Stomach (tissue), 9 donors: ENCODE results near the gene NCOA6. TPM values are rescaled to one million over a fixed set of nuclear protein-coding genes. Genes with fewer than 3 reads are reported as not detected.

Experiments used
- DNase-seq, 2 donors: peaks; one replicate each; pipeline versions ENCODE4 v3.0.0 to v3.0.0-alpha.2; 2013 to 2019
- H3K27ac ChIP-seq, 5 donors: fragments of 200-600 bp in 4 of 5; sonication (generic) in 4 of 5; one replicate each; pipeline ENCODE4 v1.5.1; 2013 to 2019; ENCODE audit warnings: mild to moderate bottlenecking in 1 of 5, moderate library complexity in 1 of 5
- H3K27me3 ChIP-seq, 3 donors: fragments of 200-600 bp; sonication (generic); one replicate each; pipeline ENCODE4 v1.5.1; 2017 to 2019; ENCODE audit warnings: mixed run types in 1 of 3
- H3K36me3 ChIP-seq, 4 donors: fragments of 200-600 bp; sonication (generic); 1 replicate in 3 of 4; 2 replicates in 1 of 4; pipeline ENCODE4 v1.5.1; 2016 to 2019
- H3K4me1 ChIP-seq, 4 donors: fragments of 200-600 bp; sonication (generic); one replicate each; pipeline ENCODE4 v1.5.1; 2016 to 2019
- H3K4me3 ChIP-seq, 4 donors: fragments of 200-600 bp; sonication (generic) in 3 of 4; one replicate each; pipeline ENCODE4 v1.5.1; 2016 to 2019; ENCODE audit warnings: mild to moderate bottlenecking in 1 of 4
- H3K9me3 ChIP-seq, 4 donors: fragments of 200-600 bp; sonication (generic); one replicate each; pipeline ENCODE4 v1.5.1; 2016 to 2019
- CTCF ChIP-seq, 7 experiments: fragments of 450-650 bp in 4 of 7; fragments of 200-600 bp in 3 of 7; sonication (generic) in 3 of 7; IDR thresholded peaks; one replicate each; pipeline ENCODE4 v1.5.1; 2016 to 2019; ENCODE audit warnings: antibody characterized with exemption in 7 of 7, control low read depth in 2 of 7, mild to moderate bottlenecking in 1 of 7
- EP300 ChIP-seq: sonication (generic); formaldehyde crosslinking; IDR thresholded peaks from one replicate; pipeline ENCODE4 v1.6.1; 2017; ENCODE audit warnings: antibody characterized with exemption
- POLR2A ChIP-seq, 4 donors: fragments of 450-650 bp; IDR thresholded peaks; one replicate each; pipeline ENCODE4 v1.6.1; 2016; ENCODE audit warnings: antibody characterized with exemption in 4 of 4, control low read depth in 2 of 4, mild to moderate bottlenecking in 1 of 4, moderate library complexity in 1 of 4
- POLR2AphosphoS5 ChIP-seq, 3 donors: sonication (generic); formaldehyde crosslinking; IDR thresholded peaks; one replicate each; pipeline ENCODE4 v1.6.1; 2016; ENCODE audit warnings: antibody characterized with exemption in 3 of 3
- WGBS, 5 donors: extraction: QIAGEN DNeasy Blood & Tissue Kit in 3 of 5; methylation state at CpG; one replicate each; pipeline versions ENCODE4 v1.1.5 to v1.1.7; 2013 to 2018; 5-methylcytosine and 5-hydroxymethylcytosine counted together
- intact Hi-C: fragments of 100-400 bp; cut with DNase I; formaldehyde crosslinking; loops from one replicate; pipeline ENCODE4 v1.15.1; 2023; ENCODE audit warnings: low total_unique reads
- polyA plus RNA-seq, 3 donors: library from polyadenylated mRNA; stranded (reverse); fragments of 200-250 nt; gene quantifications; one replicate each; pipeline ENCODE4 v1.2.3, GENCODE V29; 2013
- total RNA-seq, 5 donors: library from RNA; depleted of rRNA; stranded (reverse); fragments of >200 nt; gene quantifications; one replicate each; pipeline versions ENCODE4 v1.1.0 to v1.2.3, GENCODE V29; 2014 to 2016
- donor health status: healthy with polysubstance abuse.
- donor health status: Bipolar disorder and iron deficiency.
- donor health status: healthy.

NCOA6 gene
- total and polyA plus RNA-seq, 8 donors = 9.7 to 63.8 (median 20.7) TPM

- H3K36me3 ChIP-seq = peaks cover 21 to 88% (median 75%) of the 10 kb centered on the region in 4 donors
- 91 to 96% (median 95%) methylated on average over 8 of the region's 8 CpGs for WGBS, 5 donors
Observed at GRCh38 chr20:34776177-34776576, 49.3 kb downstream of the NCOA6 start.

DNA sequence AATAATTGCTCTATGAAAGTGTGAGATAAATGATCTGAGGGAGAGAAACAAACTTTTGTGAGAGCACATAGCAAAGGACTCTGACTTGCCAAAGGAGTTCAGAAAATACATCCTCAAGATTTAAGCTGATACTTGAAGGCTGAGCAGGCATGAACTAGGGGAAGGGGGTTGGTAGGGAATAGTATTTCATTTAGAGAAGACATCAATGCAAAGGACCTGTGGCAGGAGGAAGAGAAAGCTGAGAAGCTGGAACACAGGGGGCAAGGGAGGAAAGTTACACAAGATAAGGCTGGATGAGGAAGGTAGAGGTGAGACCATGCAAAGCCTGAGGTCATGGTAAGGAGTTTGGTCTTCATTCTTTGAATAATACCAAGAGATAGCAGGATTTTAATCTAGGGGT lies 50.6 kb downstream of the NCOA6 start:
- peaks cover 17 to 87% (median 78%) of the 10 kb centered on the region in 4 donors for H3K36me3 ChIP-seq
- no peak for TF ChIP-seq POLR2AphosphoS5 (IDR thresholded peaks at IDR 0.05)
- TF ChIP-seq EP300 = no peak
- TF ChIP-seq CTCF (IDR thresholded peaks at IDR 0.05) = no peak
- TF ChIP-seq POLR2A (IDR thresholded peaks at IDR 0.05) = no peak
- H3K4me1 ChIP-seq = peaks cover 0 to 25% (median 5%) of the 10 kb centered on the region in 4 donors
- no peak overlapping the region for H3K27ac ChIP-seq
- intact Hi-C loops = no loop called here
- no peak for DNase-seq
- no peaks in the 10 kb centered on the region for H3K9me3 ChIP-seq
- H3K27me3 ChIP-seq = no peaks in the 10 kb centered on the region
- no peak overlapping the region for H3K4me3 ChIP-seq

More at GRCh38 chr20:34776177-34776576, 49.3 kb downstream of the NCOA6 start:
- no peak for TF ChIP-seq POLR2AphosphoS5 (IDR thresholded peaks at IDR 0.05)
- no peaks in the 10 kb centered on the region for H3K9me3 ChIP-seq
- H3K27me3 ChIP-seq = no peaks in the 10 kb centered on the region
- no peak overlapping the region for H3K27ac ChIP-seq
- DNase-seq = no peak
- no peak overlapping the region for H3K4me3 ChIP-seq
- intact Hi-C loops = no loop called here
- peaks cover 0 to 28% (median 6%) of the 10 kb centered on the region in 4 donors for H3K4me1 ChIP-seq

DNA sequence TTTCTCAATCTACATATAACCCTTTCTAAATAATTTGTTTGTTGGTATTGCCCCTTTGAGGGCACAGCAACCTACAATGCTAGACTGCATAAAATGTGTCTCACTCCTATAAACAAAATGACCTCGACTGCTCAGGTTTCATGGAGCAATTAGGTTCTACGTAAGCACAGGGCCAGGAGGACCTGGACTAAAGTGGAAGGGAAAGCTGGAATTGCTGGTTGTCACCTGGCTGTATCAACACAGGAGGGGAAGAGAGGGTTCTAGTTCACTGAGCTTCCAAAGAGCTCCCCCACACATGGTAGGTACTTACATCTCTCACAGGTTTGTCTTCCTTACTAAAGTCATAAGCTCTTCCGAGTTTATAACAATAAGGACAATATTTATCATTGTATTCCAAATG lies 51.0 kb downstream of the NCOA6 start:
- intact Hi-C loops = no loop called here
- Histone ChIP-seq H3K9me3 (no peaks in the 10 kb centered on the region), H3K27ac (no peak overlapping the region), H3K4me3 (no peak overlapping the region), H3K36me3 (peaks cover 17 to 86% (median 74%) of the 10 kb centered on the region in 4 donors), H3K4me1 (peaks cover 0 to 20% (median 7%) of the 10 kb centered on the region in 4 donors), H3K27me3 (no peaks in the 10 kb centered on the region)
- WGBS, 5 donors = 80 to 91% (median 85%) methylated on average over 3 of the region's 3 CpGs
- DNase-seq = no peak
- TF ChIP-seq EP300 (no peak), POLR2A (IDR thresholded peaks at IDR 0.05) (no peak), POLR2AphosphoS5 (IDR thresholded peaks at IDR 0.05) (no peak), CTCF (IDR thresholded peaks at IDR 0.05) (no peak)

- Histone ChIP-seq H3K27ac (no peak overlapping the region), H3K4me1 (peaks cover 0 to 19% (median 8%) of the 10 kb centered on the region in 4 donors), H3K4me3 (no peak overlapping the region), H3K36me3 (peaks cover 13 to 85% (median 74%) of the 10 kb centered on the region in 4 donors), H3K9me3 (no peaks in the 10 kb centered on the region), H3K27me3 (no peaks in the 10 kb centered on the region)
- intact Hi-C loops = no loop called here
- no peak for TF ChIP-seq POLR2A (IDR thresholded peaks at IDR 0.05)
- no peak for TF ChIP-seq POLR2AphosphoS5 (IDR thresholded peaks at IDR 0.05)
- TF ChIP-seq EP300 = no peak
- TF ChIP-seq CTCF (IDR thresholded peaks at IDR 0.05) = no peak
- WGBS, 5 donors = 52 to 91% (median 87%) methylated on average over 1 of the region's 1 CpG
- DNase-seq = no peak
Observed at GRCh38 chr20:34773726-34774125, 51.7 kb downstream of the NCOA6 start.

GRCh38 chr20:34772437-34772836 lies 53.0 kb downstream of the NCOA6 start:
- no peaks in the 10 kb centered on the region for H3K27me3 ChIP-seq
- peaks cover 0 to 16% (median 8%) of the 10 kb centered on the region in 4 donors for H3K4me1 ChIP-seq
- 72 to 86% (median 77%) methylated on average over 3 of the region's 3 CpGs for WGBS, 5 donors
- TF ChIP-seq POLR2A (IDR thresholded peaks at IDR 0.05) = no peak
- TF ChIP-seq EP300 = no peak
- TF ChIP-seq POLR2AphosphoS5 (IDR thresholded peaks at IDR 0.05) = no peak
- TF ChIP-seq CTCF (IDR thresholded peaks at IDR 0.05) = no peak
- peaks cover 21 to 85% (median 81%) of the 10 kb centered on the region in 4 donors for H3K36me3 ChIP-seq
- no peaks in the 10 kb centered on the region for H3K9me3 ChIP-seq
- no peak for DNase-seq
- intact Hi-C loops = no loop called here
- no peak overlapping the region for H3K4me3 ChIP-seq
- H3K27ac ChIP-seq = no peak overlapping the region
